GM21529 (cell line): ENCODE measurements around the gene MAD2L1.
"Not testable (repeated sequence)": the region's sequence is repeated elsewhere in the genome, so short reads cannot be mapped to it uniquely, and the experiment has no call there.

Experiments
- ATAC-seq: cut with Tn5 transposase; IDR thresholded peaks from one replicate; pipeline ENCODE4 v1.9.1; 2021; ENCODE audit not compliant: unreplicated experiment

Gene MAD2L1

DNA sequence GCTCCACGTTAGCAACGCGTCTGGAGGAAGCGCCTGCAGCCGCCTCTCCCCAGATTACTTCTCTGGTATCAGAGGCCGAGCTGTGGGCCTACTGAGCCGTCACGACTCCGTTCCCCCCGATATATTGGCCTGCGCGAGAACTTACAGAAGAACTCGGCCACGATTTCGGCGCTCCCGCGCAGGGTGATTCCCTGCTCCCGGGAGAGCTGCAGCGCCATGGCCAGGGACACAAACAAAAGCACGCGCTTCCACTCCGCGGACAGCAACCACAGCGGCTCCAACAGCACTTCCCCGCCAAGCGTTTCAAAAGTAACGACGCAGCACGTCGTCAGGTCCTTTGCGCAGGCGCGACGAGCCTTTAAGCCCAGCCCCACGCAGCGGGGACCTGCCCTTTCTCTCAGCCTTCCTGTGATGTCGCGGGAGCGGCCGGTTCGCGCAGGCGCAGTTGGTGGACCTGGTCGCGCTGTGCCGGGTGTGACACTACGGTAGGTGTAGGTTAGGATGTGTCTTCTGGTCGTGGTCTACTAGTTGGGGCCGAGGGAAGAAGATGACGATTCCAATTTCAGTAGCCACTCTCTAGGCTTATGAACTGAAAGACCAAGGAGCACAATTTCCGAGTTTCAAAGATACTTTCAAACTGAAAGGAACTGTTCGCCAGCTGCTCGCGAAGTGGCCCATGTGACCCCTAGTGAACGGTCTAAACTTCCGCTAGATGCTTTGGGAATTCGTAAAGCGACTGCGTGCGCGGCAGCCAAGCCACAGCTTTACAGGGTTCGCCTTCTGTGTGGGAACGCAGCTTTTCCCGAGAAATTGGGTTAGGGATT, at the start of gene MAD2L1:
Gene MAD2L1, minus strand, starts transcription at position 332 of the 824 bp plus-strand sequence. Its CDS starts 114 bp downstream, at position 218.
- ATAC-seq = peak; percentile 80

DNA sequence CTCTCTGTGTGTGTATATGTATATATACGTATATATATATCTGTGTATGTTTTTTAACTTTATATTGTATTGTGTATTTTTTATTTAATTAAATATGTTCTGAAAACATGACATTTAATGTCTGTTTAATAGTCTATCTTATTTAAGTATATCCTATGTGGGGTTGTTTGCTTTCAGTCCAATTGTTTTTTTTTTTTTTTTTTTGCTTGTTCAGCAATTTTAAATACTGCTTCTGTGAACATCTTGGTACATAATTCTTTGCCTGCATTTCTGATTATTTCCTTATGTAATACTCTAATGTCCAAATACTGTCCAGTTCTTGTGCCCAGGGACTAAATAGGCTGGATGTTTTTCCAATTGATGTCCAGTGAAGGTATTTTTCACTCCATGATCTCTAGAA, 45.1 kb upstream of the MAD2L1 start:
- no peak for ATAC-seq

DNA sequence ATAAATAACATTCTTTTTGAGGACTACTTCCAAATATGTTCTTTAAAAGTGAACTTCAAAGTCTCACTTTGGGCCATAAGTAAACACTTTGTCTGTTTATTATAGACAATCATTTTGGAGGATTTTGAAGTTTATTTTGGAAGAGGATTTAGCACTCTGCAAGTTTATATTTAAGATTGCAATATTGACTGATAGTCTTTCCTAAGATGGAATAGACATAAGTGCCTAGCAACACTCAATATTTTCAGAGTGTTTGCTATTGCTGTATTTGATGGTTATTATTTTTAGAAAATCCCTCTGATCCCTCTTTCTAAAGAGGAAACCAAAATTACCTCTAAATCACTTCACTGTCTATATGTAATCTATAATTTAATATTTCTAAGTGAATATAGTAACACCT, 42.8 kb upstream of the MAD2L1 start:
- ATAC-seq = no peak

DNA sequence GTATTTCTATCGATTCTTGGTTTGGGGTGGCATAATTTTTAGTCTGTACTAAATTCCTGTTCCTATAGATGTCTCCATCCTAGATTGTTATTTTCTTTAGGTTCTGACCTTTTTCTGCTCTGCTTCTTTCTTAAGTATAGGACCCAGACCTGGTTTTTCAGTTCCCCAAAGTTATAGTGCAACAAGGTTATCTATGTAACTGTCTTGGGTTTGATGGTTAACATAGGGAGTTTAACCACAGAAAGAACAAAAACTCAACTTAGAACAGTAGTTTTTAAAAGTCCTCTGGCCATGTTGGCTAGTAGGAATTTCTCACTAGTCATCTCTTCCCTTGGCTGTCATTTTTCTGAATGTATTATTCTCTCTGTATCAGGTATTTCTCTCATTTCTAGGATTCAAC, 38.8 kb upstream of the MAD2L1 start:
- peak; percentile 95 for ATAC-seq

DNA sequence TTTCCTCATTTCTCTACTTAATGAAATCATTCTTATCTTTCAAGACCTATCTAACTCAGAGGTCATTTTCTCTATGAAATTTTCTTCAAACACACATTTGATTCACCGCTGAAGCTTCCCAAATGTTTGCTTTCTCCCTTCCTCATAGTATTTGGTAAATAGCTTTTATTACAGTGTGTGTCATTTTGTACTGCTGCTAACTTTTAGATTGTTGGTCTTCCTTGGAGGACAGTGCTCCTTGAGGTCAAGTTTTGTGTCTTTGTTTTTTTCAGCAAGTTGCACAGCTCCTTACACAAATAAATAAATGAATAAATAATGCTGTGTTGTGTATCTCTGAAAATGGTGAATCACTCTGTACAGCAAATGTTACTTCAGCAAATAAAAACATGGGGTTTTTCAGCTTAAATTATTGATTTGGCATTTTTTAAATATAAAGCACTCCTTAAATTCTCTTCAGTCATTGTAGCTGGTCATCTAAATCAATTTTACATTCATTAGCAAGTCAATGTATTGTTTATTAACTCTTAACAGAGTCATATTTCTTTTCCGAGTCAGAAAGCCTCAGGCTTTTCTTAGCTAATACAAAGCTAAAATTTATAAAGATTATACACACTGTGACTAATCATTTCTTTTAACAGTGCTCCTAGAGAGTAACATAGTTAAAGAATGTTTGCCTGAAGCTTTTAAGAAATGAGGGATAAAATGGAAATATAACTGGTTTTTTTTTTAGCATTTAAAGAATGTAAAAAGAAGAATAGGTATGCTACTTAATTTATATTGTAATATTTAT, 30.1 kb upstream of the MAD2L1 start:
- no peak for ATAC-seq

DNA sequence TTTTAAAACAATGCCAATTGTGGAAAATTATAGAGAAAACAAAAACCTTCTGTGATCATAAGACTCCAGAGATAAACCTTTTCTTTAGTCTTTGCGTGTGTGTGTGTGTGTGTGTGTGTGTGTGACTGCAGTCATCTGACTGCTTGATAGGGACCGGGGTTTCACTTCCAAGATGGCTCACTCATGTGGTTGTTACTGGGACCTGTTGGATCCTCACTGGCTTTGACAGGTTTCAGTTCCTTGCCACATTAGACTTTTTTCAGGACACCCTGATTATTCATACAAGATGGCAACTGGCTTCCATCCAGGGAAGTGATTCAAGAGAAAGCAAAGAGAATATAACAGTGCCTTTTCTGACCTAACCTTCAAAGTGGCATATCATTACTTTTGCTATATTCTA, 21.9 kb upstream of the MAD2L1 start:
- no peak for ATAC-seq

DNA sequence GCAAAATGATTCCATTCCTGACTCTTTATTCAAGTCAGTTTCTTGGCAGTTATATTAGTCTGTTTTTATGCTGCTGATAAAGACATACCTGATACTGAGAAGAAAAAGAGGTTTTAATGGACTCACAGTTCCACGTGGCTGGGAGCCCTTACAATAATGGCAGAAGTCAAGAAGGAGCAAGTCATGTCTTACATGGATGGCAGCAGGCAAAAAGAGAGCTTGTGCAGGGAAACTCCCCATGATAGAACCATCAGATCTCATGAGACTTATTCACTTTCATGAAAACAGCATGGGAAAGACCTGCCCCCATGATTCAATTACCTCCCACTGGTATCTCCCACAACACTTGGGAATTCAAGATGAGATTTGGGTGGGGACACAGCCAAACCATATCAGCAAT, 21.4 kb upstream of the MAD2L1 start:
- ATAC-seq = not testable (repeated sequence)

DNA sequence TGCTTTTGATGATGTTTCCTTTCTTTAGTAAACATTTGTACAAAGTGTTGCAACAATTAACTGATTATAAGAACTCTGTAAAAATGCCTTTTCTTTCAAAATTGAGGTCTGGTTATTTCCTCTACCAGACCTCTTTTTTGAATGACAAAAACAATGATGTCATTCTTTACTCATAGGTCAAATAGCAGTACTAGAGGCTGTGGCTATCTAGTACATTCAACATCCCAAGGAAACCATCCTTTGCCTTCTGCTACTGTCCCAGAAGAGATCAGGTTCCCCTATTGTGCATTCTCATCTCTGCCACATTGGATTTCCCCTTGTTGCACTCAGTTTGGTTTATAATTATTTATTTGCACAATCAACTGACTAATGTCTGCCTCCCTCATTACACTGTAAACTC, 19.1 kb upstream of the MAD2L1 start:
- ATAC-seq = no peak

DNA sequence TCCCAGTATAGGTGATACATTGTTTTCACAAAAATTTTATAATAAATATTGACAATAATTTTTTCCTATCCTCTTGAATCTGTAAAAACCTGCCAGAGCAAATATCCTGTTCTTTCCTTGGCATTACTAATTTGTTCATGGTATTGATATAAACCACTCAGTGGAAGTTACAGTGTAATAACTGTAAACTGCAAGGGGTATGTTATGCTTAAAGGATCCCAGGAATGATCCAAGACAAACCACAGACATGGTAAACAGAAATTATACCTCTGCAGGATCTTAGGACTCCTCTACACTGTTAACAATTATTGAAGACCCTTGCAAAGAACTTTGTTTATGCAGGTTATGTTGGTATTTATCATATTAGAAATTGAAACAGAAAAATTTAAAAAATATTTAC, 17.7 kb upstream of the MAD2L1 start:
- no peak for ATAC-seq

DNA sequence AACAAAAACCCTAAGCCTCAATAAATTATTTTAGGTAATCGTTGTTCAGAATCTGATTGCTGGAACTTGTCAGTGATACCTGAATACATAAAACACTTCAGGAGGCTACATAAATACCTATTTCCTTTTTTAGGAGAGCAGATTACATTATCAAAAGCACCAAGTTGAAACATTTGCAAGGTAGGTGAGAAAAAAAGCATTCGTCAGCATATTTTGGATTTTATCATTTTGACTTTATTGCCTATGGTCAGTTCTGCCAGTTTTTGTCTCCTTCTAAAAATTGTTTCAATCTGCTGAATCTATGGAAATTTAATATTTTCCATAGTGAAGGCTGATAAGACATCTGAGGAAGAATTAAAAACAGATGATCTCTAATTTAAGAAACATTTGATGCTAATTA, 16.5 kb upstream of the MAD2L1 start:
- ATAC-seq = no peak

DNA sequence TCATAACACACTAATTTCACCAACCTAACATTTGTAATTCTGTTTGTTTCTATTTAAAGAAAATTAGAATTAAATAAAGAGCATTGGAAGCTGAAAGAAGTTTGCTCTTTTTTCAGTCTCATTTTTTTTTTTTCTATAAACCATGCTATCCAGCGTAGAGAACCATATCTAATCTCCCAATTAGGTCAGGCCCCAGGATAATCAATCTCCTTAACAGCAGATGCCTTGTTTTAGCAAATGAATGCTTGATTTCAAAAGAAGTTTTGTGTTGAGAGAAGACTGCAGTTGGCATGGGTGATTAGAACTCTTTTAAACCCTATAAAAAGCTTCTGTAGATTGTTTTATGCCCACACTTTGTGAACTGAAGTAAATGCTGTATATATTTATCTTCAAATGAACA, 15.6 kb upstream of the MAD2L1 start:
- no peak for ATAC-seq

DNA sequence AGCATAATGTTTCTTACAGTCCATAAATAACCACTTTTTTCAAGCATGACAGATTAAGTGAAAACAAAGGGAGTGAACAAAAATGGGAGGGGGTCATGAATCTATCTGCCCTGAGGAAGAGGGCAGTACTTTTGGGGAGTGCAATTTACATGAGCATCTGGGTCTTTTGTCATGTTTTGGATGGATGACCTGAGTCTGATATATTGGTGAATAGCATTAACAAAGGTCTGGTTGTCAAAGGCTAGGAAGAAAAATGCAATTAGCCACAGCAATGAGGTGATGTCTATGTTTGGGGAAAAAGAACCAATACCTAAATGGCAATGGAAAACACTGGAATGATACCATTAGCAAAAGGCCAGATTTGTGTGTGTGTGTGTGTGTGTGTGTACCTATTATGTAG, 15.1 kb upstream of the MAD2L1 start:
- ATAC-seq = no peak

DNA sequence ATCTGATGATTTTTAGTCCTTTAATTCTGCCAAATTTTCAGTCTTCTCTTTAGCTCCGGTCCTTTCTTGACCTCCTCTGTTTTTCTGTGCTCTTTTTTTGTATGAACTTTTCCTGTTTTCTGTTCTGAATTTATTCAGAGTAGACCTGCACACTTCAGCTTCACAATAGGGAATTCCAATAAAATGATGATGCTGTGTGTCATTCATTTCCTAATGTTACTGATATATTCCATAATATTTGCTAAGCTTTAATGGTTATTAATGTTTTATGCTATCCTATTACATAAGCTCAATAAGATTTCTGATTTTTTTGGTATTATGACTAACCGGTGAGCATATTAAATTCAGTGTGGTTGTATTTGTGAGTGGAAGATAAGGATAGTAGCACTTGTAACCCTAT, 13.9 kb upstream of the MAD2L1 start:
- no peak for ATAC-seq

DNA sequence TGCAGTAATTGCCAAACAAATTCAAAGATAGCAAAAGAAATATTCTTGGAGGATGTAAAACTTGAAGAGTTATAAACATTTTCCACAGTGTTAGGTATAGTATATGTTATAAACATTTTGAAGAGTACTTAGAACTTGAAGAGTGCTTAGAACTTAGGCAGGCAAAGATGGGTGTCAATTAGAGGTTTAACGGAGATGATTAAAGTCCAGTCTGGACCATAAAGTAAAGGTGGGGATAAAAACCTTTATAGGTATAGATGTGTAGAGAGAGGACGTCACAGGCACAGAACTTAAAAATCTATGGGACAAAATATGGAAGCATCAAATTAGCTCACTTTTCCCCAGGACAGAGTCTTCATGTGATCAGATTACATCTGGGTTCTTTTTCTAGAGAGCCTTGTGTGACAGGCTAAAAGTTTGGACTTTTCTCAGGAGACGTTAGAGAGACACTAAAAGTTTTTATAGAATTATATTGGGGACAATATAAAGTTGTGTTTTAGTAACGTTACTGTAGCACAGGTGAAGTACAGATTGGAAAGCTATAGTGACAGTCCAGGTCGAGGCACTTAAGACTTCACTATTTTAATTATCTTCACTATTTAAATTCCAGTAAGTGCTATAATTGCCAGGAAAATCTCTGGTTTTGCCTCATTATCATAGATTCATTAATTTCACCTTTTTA, 13.3 kb upstream of the MAD2L1 start:
- ATAC-seq = no peak

DNA sequence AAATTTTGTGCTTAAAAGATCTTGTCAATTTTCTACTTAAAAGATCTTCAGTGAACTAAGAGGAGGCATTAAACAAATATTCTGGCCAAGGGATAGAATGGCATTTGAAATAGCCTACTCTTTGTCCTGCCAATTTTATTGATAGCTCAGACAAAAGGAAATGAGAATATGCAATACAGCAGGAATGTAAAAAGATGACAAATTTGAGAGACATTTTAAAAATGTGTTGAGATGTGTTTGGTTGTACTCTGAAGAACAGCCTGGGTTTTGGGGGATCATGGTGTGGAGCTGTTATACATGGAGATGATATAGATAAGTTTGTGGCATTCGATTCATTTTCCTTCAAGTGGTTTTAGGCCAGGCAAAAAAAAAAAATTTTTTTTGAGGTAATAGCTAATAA, 11.6 kb upstream of the MAD2L1 start:
- ATAC-seq = no peak

DNA sequence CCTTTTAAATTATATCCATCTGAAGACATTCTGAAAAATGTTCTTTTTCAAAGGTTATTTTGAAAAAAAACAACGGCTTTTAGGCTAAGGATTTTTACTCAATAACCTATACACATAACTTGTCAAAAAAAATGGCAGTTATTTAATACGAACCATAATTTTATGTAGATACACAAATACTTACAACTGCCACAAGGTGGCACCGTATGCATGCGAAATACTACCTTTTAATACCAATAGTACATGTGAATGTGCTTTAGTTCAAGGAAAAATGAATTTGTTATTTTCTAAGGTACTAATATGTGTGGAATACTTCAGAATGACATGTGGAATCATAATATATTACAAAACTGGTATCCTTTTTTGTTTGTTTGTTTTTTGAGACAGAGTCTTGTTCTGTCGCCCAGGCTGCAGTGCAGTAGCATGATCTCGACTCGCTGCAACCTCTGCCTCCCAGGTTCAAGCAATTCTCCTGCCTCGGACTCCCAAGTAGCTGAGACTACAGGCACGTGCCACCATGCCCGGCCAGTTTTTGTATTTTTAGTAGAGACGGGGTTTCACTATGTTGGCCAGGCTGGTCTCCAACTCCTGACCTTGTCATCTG, 4.6 kb upstream of the MAD2L1 start:
- peak; percentile 10 for ATAC-seq

DNA sequence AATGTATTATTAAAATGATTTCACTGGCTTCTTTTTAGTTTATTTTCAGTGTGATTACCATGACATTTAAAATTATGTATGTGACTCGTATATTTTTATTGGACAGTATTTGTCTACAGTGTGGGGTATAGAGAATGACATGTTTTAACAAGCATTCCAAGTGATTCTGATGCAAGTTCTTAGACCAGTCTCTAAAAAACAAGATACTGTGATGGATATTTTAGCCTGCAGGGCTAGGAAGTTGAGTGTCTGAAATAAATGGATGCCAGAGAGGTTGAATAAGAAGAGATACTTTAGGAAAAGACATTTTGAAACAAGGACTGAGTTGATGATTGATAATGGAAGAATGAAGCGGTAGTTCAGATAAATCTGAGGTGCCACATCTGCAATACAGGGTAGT, 3.5 kb upstream of the MAD2L1 start:
- ATAC-seq = no peak

DNA sequence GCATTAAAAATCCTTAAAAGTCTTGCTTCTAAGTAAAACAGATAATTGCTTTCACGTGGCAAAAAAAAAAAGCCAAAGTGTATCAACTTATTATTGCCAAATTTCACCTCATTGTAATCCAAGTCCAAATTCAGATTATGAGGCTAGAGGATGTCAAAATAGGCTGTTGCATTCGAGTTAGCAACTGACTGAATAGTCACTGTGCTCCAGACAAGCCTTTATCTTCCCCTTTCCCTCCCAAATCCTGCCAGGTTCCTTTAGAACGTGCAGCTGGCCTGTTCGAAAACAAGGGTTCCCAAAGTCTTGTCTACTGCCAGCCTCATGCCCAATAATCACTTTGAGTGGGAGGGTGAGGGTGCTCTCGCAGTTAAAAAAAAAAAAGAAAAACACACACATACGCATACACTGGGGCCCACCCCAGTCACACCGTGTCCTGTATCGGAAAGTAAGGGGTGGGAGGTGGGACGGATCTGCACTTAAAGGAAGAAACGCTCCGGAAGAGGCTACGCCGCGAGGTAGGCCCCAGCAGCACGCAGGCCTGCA, 603 bp downstream of the MAD2L1 start:
- peak; percentile 0 for ATAC-seq

DNA sequence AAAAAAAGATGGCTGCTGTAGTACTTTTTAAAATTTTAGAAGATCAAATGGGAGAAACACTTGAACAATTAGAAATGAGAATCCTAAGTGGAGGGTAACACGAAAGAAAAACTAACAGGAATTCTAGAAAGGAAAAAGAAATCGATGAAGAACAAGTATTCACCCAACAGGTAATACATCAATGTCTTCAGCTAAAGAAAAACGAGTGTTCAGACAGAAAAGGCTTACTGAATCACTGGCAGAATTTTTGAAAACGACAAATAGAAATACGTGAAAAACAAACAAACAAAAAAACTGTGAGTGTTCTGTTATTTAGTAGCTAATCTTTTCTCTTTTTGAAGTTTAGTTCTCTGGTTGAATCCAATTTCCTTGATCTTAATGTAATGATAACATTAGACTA, 1.8 kb downstream of the MAD2L1 start:
- no peak for ATAC-seq

DNA sequence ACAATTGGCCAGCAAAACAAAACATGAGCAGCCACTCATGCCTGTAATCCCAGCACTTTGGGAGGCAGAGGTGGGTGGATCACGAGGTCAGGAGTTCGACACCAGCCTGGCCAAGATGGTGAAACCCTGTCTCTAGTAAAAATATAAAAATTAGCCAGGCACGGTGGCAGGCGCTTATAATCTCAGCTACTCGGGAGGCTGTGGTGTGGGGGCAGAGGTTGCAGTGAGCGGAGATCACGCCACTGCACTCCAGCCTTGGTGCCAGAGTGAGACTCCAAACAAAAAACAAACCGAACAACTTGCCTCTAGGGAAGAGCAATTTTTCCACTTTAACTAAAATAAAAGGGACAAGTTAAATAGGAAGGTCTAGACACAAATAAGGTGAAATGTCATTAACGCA, 2.9 kb downstream of the MAD2L1 start:
- ATAC-seq = not testable (repeated sequence)

DNA sequence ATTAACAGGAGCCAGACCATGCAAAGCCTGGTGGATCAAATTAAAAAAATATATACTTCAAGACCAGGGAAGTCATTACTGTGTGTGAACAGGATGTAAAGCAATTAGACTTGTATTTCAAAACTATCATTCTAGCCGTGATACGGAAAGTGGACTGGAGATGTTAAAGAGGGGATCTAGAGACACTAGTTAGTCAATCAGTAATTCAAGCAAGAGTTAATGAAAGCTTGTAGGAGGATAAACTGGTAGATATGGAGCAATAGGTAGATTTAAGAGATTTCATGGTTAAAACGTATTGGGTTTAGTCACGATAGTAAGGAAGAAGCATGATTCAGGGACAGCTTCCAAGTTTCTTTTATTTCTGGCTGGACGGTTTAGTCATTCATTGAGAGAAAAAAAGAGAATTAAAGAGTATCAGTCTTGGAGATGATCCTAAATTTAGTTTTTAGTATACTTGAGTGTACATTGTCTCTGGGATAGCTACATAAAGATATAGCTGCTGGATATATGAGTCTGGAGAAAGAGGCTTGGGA, 3.9 kb downstream of the MAD2L1 start:
- ATAC-seq = no peak
